ENCODE results near the gene KMT2A. TPM values are rescaled to one million over a fixed set of nuclear protein-coding genes. Genes with fewer than 3 reads are reported as not detected.
"Not testable (repeated sequence)": the region's sequence is repeated elsewhere in the genome, so short reads cannot be mapped to it uniquely, and the experiment has no call there.

Gene KMT2A
- polyA plus RNA-seq, 1 donor from 2014 or later = 16.7 TPM

DNA sequence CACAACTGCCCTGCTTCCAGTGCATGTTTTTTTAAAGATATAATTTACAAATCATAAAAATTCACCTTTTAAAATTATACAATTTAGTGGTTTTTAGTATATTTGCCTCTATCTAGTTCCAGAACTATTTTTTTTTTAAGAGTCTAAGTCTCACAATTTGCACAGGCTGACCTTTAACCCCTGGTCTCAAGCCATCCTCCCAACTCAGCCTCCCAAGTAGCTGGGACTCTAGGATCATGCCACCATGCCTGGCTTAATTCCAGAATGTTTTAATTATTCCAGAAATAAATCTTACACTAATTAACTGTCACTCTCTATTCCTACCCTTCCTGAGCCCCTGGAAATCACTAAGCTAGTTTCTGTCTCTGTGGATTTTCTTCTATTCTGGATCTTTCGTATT is 134.5 kb downstream of the KMT2A start:
- no peak overlapping the region for H3K9ac ChIP-seq (ENCODE audit: low read length)
- no peak overlapping the region for H3K27ac ChIP-seq (ENCODE audit: low read length)
- H3K27me3 ChIP-seq (ENCODE audit: insufficient read depth, low read depth, low read length) = no peaks in the 10 kb centered on the region
- no peaks in the 10 kb centered on the region for H3K9me2 ChIP-seq (ENCODE audit: insufficient read depth, low read length)
- H2AFZ ChIP-seq (ENCODE audit: low read depth, low read length) = no peak overlapping the region
- no peaks in the 10 kb centered on the region for H4K20me1 ChIP-seq (ENCODE audit: insufficient read depth)
- H3K4me3 ChIP-seq (ENCODE audit: low read length) = no peak overlapping the region
- no peak overlapping the region for H3K4me2 ChIP-seq (ENCODE audit: low read length)
- peaks cover 36% of the 10 kb centered on the region for H3K79me2 ChIP-seq (replicated peaks; ENCODE audit: insufficient read depth, low read length)
- no peaks in the 10 kb centered on the region for H3K36me3 ChIP-seq (ENCODE audit: insufficient read depth, low read length)
- H3K9me3 ChIP-seq (ENCODE audit: low read length) = no peaks in the 10 kb centered on the region
- H3F3A ChIP-seq (ENCODE audit: insufficient read depth, low read length, poor library complexity, severe bottlenecking) = peaks cover 3% of the 10 kb centered on the region
- TF ChIP-seq, protein P1, sequence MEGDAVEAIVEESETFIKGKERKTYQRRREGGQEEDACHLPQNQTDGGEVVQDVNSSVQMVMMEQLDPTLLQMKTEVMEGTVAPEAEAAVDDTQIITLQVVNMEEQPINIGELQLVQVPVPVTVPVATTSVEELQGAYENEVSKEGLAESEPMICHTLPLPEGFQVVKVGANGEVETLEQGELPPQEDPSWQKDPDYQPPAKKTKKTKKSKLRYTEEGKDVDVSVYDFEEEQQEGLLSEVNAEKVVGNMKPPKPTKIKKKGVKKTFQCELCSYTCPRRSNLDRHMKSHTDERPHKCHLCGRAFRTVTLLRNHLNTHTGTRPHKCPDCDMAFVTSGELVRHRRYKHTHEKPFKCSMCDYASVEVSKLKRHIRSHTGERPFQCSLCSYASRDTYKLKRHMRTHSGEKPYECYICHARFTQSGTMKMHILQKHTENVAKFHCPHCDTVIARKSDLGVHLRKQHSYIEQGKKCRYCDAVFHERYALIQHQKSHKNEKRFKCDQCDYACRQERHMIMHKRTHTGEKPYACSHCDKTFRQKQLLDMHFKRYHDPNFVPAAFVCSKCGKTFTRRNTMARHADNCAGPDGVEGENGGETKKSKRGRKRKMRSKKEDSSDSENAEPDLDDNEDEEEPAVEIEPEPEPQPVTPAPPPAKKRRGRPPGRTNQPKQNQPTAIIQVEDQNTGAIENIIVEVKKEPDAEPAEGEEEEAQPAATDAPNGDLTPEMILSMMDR (IDR thresholded peaks at IDR 0.05; ENCODE audit: poor library complexity, severe bottlenecking) = no peak
- TF ChIP-seq, protein P2, sequence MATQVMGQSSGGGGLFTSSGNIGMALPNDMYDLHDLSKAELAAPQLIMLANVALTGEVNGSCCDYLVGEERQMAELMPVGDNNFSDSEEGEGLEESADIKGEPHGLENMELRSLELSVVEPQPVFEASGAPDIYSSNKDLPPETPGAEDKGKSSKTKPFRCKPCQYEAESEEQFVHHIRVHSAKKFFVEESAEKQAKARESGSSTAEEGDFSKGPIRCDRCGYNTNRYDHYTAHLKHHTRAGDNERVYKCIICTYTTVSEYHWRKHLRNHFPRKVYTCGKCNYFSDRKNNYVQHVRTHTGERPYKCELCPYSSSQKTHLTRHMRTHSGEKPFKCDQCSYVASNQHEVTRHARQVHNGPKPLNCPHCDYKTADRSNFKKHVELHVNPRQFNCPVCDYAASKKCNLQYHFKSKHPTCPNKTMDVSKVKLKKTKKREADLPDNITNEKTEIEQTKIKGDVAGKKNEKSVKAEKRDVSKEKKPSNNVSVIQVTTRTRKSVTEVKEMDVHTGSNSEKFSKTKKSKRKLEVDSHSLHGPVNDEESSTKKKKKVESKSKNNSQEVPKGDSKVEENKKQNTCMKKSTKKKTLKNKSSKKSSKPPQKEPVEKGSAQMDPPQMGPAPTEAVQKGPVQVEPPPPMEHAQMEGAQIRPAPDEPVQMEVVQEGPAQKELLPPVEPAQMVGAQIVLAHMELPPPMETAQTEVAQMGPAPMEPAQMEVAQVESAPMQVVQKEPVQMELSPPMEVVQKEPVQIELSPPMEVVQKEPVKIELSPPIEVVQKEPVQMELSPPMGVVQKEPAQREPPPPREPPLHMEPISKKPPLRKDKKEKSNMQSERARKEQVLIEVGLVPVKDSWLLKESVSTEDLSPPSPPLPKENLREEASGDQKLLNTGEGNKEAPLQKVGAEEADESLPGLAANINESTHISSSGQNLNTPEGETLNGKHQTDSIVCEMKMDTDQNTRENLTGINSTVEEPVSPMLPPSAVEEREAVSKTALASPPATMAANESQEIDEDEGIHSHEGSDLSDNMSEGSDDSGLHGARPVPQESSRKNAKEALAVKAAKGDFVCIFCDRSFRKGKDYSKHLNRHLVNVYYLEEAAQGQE (IDR thresholded peaks at IDR 0.05; ENCODE audit: borderline replicate concordance) = no peak
- TF ChIP-seq EZH2 (IDR thresholded peaks at IDR 0.05; ENCODE audit: borderline replicate concordance, insufficient read depth, low read length, poor library complexity, severe bottlenecking) (no peak), RAD21 (conservative IDR thresholded peaks at IDR 0.05) (no peak), EP300 (conservative IDR thresholded peaks at IDR 0.05; ENCODE audit: poor library complexity, severe bottlenecking) (no peak), POLR2AphosphoS5 (IDR thresholded peaks at IDR 0.05) (no peak), TAF1 (IDR thresholded peaks at IDR 0.05; ENCODE audit: low read depth) (no peak), SMC3 (conservative IDR thresholded peaks at IDR 0.05; ENCODE audit: poor library complexity) (no peak), MXI1 (conservative IDR thresholded peaks at IDR 0.05; ENCODE audit: poor library complexity, severe bottlenecking) (no peak)

DNA sequence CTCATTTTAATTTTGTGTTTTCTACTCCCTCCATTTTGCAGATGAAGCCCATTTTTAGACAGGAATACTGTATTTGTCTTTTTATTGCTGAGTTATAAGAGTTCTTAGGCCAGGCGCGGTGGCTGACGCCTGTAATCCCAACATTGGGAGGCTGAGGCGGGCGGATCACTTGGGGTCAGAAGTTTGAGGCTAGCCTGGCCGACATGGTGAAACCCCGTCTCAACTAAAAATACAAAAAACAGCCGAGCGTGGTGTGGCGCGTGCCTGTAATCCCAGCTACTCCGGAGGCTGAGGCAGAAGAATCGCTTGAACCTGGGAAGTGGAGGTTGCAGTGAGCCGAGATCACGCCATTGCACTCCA is 135.4 kb downstream of the KMT2A start:
- H3F3A ChIP-seq (ENCODE audit: insufficient read depth, low read length, poor library complexity, severe bottlenecking); H3K36me3 ChIP-seq (ENCODE audit: insufficient read depth, low read length); H3K9me3 ChIP-seq (ENCODE audit: low read length); H4K20me1 ChIP-seq (ENCODE audit: insufficient read depth); H3K9me2 ChIP-seq (ENCODE audit: insufficient read depth, low read length); H3K27me3 ChIP-seq (ENCODE audit: insufficient read depth, low read depth, low read length): not testable (repeated sequence)
- peak overlapping the region; percentile 36 for H2AFZ ChIP-seq (ENCODE audit: low read depth, low read length)
- peak overlapping the region; percentile 97 for H3K9ac ChIP-seq (ENCODE audit: low read length)
- H3K4me3 ChIP-seq (ENCODE audit: low read length) = peak overlapping the region; percentile 89
- H3K4me2 ChIP-seq (ENCODE audit: low read length) = peak overlapping the region; percentile 50
- peak overlapping the region; percentile 93 for H3K27ac ChIP-seq (ENCODE audit: low read length)
- peaks cover 45% of the 10 kb centered on the region for H3K79me2 ChIP-seq (replicated peaks; ENCODE audit: insufficient read depth, low read length)

Measured in neural cell (in vitro differentiated cells).